ENCODE results near the gene NCMAP. TPM values are rescaled to one million over a fixed set of nuclear protein-coding genes. Genes with fewer than 3 reads are reported as not detected.

NCMAP gene
- polyA plus RNA-seq, 4 donors: 0.81 to 15.7 (median 3.0) TPM

Other genes with a start within 250 kb of the NCMAP start
- gene GRHL3, start 236.7 kb upstream of the NCMAP start, polyA plus RNA-seq: under 1 TPM in 3 of 4 donors, not detected in 1; 0.28 to 0.67 (median 0.31) TPM
- gene STPG1, start 142.3 kb upstream of the NCMAP start, polyA plus RNA-seq: 10 to 100 TPM in 1 of 4 donors, 1 to 10 TPM in 3; 5.7 to 10.3 (median 6.5) TPM
- gene NIPAL3, start 140.3 kb upstream of the NCMAP start, polyA plus RNA-seq: 10 to 100 TPM in 3 of 4 donors, 1 to 10 TPM in 1; 4.9 to 16.4 (median 13.3) TPM
- gene RCAN3, start 53.3 kb upstream of the NCMAP start, polyA plus RNA-seq: 1 to 10 TPM; 1.9 to 8.3 (median 4.2) TPM
- 100 to 1,000 TPM in 1 of 4 donors, 10 to 100 TPM in 3; 24.0 to 107 (median 34.3) TPM for gene SRRM1, start 87.2 kb downstream of the NCMAP start, polyA plus RNA-seq
- gene CLIC4, start 189.4 kb downstream of the NCMAP start, polyA plus RNA-seq: 10 to 100 TPM in 3 of 4 donors, 1 to 10 TPM in 1; 2.0 to 47.4 (median 25.4) TPM

Data from small intestine (tissue), 4 donors.